Measurements from ENCODE around the gene CXCL12.

Gene CXCL12

DNA sequence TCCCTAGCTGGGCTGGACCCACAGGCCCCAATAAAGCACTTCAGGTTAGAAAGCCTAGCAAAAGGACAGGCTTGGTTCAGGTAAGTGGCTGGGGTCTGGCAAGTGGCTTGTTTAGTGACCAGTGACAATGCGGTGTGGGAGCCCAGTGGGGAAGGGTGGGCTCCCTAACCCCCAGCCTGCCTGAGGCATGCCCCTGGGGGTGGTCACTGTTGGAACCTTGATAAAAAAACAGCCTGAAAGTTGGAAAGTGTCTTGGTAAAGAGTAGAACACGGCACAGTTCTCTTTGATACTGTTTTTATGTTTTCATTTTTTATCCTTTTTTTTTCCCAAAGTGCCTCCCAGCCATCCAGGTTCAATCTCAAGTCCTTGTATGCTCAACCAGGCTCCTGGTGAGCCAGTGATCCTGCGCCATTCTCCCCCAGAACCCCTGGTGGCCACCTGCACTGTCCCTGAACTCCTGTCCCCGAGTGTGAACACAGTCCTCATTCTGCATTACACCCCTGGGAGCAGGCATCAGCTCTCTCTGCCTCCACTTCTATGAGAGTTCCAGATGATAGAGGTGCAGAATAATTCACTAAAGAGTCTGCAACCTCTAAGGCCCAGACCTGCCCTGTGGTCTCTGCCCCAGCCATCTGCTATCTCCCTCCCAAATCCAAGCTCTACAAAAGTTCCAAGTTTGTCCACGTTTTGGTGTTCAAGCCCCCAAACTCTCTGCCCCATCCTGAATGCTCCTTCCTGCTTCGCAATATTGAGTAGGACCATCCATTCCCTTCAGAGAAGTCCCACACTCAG, 15.0 kb upstream of the CXCL12 start:
- DNase-seq: peak; percentile 38

DNA sequence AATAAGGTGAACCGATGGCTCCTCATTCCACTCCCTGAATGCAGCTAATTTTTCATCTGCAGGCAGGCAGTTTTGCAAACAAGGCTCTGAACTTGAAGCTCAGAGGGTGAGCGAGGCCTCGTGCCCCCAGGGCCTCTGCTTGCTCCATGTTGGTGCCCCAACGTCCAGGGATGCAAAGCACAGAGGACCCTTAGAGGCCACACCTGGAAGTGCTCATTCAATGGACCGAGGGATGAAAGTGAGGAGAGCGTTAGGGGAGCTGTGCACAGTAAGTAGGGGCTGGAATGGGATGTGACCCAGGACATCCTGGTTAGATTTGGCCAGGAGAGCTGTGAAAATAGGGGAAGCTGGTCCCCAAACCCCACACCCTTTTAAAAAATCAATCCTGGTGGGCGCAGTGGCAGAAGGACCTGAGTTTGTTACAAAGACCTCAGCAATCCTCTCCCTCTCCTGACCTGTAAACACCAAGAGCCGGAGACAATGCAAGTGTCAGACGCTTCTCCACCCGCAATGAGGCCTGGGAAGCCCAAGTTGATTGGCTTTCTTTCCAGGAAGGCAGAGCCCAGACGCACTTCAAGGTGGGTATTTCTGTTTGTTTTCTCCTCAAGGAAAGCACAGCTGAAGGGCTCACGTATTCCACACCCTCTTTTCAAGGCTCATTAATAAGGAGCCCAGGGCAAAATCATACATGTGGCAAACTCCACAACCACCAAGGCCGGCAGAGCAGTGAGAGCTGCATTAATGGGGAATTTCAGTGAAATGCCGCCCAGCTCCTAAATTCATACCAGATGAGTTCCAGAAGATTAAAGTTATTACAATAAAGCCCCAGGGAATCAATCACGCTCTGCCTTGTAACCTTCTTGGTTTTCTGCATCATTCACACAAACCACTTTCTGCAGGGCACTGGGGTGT, 14.1 kb upstream of the CXCL12 start:
- no peak for DNase-seq

DNA sequence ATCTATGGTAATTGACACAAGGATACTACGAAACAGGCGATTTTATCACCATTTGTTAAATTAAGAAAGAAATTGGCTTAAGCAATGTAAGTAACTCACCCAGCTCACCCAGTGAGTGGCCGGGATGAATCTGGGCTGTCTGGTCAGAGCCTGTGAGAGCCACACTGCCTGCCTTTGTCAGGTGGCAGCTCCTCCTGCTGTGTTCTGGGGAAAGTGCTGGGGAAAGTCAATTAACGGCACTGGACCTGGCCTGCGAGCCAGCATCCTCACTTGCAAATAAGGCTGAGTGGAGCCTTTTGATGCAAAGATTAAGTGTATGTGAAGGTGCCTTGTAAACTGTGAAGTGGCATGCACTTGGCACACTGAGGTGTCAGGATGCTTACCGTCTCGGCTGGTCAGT, 13.4 kb upstream of the CXCL12 start:
- DNase-seq: no peak

DNA sequence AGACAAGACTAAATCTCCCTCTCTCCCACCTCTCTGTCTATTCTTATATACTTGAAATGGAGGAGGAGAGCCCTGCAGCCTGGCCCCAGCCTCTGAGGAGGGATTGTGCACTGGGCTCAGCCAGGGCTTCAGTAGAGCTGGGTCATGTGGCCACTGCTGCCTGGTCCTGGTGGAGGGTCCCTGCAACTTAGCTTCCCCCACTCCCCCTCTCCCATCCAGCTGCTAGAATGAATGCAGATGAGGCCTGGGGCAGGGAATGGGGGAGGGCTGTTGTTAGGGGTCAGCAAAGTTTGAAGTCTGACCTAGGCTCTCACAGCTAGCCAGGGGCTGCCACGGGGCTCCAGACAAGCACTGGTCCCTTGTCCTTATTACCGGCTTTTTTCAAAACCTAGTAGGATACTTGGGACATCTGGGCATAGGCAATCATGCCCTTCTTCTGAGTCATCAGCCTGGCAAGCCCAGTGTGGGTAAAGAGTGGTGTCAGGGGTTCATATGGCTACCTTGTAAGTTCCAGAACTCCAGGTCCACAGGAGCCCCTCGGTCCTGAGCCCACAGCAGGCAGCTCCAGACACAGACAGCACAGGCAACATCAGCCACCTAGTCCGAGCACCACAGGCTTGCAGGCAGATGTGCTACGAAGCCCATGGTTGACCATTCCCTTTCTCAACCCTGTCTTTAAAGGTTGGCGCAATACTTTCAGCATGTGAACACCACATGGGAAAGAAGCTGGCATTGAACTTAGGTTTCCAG, 12.8 kb upstream of the CXCL12 start:
- no peak for DNase-seq

DNA sequence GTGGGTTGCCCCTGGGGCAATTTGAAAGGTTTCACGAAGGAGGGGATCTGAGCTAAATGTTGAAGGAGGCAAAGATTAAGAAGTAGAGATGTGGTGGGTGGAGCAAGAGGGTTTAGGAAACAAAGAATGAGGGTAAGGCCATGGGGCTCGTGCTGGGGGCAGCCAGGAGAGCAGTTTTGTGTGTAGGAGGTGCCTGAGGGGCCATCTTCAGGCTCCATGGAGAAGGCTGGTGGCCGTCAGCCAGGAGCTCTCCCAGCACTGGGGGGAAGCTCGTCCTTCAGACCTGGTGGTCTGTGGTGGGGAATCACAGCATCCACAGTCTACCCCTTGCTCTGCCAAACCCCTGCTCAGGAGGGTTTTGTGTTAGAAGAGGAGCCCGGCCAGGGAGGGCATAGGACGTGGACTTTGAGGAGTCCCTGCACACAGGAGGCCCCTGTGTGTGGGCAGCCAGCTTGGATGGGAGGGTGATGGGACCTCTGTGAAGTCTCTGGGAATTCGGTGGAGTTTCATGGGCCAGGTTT, 11.8 kb upstream of the CXCL12 start:
- no peak for DNase-seq

DNA sequence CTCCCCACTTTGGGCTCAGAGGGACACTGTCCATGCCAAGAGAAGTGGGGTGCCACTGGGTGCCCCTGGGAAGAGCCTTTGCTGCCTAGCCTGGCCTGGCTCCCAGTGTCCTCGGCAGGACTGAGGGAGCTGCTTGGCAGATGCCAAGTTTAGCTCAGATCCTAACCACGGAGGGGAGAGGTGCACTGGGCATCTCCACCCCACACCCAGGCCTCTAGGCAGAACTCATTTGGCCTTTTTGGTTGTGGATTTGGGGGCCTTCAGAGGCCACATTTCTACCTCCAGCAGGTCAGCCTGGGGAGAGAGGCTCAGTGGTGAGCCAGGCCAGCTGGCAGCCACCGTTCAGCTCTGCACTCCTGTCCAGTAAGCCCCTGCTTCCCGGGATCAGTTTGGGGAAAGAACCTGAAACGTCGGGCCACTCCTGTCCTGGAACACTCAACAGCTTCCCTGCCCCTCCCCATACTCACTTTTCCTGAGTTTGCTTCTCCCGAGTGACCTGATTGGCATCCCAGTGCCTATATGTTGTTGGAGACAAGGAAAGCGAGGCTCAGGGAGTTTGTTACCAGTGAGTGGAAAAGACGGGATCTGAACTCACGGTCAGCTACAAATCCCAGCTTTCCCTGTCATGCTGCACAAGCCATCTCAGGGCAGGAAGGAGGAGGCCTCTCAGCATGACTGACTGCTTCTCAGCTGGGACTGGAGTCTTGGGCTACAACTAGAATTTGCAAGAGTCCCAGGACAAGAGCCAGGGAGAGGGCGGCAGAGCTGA, 11.2 kb upstream of the CXCL12 start:
- peak; percentile 26 for DNase-seq

DNA sequence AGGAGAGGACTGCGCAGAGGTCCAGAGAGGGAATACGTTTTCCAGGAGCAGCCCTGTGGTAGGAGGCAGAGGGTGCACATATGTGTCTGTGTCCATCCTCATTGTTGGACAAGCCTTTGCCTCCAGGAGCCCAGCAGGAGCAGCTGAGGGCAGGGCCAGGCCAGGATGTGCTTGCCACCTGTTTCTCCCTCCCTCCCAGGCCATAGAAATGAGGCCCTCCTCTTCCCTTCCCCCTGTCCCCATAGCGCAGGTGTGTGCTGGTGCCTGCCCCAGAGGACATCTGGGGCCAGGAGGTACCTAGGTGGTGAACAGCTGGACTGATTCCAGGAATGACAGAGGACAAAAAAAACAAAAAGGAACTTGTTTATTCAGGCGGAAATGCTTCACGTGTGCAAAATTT, 10.5 kb upstream of the CXCL12 start:
- no peak for DNase-seq

DNA sequence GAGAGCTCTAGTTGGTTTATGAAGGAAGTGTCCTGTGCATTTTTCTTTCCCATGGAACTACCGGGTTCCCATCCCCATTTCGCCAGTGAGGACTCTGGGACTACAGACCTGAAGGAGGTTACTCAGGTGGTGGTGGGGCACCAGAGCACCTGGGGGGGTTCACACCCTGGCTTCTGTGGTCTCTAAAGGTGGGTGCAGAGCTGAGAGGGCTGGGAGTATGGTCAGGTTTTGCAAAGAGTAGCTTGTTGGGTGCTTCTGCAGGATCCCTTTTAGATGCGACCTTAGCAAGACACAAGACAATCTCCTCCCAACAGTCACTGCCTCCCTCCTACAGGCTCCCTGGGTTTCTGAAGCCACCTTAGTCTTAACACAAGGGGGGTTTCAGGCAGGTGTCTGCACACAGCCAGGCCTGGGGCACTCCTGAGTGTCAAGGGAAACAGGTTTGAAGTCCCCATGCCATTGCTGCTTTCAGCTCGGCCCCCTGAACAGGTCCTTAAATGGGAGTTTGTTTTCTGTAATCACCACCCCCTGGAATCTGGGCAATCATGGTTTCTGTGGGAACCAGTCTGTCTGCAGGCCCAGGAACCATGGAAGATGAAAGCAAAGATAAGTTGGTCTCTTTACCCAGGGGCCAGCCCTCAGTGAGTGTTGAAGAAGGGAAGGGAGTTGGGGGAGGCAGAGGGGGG, 9.9 kb upstream of the CXCL12 start:
- DNase-seq: peak; percentile 28

DNA sequence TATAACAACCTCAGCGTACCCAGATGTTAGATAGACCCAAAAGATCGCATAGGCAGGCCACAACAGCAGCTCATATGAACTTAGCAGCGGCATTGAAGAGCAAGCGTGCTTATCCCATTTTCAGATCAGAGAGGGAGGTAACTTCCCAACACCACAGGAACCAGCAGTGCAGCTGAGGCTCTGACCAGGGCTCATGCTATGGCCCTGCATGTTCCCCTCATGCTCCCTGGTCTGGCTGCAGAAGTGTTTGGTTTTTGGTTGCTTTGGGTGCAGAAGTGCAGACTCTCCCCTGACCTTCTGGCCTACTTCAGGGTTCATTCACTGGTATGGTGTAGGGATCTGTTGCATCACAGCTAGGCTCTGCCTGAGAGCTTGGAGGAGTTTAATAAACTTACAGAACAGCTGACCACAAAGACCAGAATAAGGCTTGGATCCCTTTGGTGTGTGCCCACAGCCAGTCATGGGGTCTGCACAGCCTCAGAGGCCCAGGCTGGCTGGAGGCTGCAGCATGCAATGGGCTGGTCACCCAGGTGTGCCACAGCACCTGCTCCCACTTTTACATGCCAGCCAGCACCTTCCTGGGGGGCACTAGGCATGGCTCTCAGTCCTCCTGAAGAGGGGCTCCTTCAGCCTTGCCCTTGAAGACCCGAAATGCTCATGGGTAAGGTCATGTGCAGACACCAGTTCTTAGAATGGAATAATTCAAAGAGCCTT, 9.1 kb upstream of the CXCL12 start:
- DNase-seq: no peak

DNA sequence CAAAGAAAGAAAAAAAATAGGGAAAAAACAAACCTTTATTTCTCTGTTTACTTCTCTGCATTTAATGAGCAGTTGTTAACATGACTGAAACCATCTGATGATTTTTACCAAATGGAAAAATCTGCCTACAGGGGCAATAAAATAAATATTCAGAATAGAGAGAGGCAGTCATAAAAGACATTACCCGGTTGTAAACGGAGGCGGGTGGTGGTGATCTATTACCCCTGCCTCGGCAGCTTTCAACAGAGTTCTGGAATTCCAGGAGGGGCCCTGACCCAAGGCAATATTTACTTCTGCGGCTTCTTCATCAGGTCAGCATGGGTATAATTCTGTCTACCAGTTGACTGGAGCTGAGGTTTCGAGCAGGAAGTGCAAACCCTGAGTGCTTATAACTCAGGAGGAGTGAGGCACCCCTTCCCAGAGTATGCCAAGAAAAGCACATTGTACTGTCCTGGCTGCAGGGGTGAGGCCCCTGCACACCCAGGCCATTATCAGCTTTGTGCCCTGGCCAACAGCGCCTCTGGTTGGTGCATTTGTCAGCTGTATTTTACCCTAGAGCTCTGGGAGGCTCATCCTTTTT, 8.2 kb upstream of the CXCL12 start:
- DNase-seq: no peak

DNA sequence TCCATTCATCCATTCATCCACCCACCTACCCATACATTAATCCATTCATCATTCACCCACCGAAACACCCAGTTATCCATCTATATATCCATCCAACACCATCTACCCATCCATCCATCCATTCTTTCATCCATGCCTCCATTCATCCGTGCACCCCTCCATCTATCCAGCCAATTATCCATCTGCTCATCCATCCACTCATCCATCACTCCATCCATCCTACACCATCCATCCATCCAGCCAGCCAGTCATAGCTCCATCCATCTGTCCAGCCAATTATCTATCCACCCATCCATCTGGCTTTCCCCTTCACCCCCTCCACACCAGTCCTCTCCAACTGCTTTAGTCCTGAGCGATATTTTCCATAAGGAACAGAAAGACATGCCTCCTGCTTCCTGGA, 7.5 kb upstream of the CXCL12 start:
- no peak for DNase-seq

DNA sequence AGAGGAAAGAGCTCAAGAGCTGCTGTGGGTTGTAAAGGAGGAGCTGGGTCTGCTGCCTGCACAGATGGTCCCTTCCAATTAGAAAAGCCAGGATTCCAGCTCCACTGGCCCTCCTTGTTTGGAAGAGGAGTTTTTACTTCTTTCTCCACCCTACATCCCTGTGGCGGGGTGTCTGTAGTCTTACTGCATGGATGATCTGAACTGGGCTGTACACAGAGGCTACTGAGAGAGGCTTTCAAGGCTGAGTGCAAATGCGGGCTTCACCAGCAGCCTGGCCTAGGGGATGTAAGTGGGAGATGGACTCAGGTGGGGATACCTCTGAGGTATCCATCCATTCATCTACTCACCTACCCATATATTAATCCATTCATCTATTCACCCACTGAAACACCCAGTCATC, 7.1 kb upstream of the CXCL12 start:
- DNase-seq: peak; percentile 38

DNA sequence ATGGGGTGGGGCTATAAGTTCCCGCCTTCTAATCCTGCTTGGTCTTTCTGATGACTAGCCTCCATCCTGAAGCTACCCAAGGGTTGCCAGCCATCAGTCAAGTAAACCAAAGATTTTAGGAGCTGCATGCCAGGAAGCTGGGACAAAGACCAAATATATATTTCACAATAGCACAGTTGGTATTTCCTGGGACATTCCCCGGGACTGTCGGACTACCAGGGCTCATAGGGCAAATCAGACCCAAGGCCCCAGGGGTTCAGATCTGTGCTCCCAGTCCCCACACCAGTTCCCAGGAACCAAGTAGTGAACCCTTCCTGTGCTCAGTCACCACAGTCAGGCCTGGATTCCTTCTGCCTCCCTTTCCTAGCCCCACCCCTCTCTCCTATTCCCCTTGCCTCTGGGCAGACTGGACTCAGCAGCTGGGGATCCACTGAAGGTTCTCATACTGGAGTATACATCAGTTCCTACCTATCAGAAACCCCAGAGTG, 5.7 kb upstream of the CXCL12 start:
- peak; percentile 28 for DNase-seq

DNA sequence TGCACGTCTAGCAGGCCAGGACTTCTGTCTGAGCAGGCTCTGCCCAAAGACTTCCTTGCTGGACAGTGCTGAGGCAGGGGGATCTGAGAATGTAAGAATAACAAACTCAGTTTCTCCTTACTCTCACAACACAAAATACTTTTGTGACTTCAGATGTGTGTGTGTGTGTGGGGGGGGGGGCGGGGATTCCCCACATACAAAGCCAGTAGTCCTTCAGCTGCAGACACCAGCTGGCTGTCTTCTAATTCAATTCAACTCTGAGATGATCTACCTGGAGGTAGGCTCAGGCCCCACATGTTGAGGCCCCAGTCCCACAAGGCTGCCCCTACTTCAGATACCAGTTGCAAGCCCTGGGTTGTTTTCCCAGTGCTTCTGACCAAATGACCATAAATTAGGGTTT, 4.7 kb upstream of the CXCL12 start:
- no peak for DNase-seq

DNA sequence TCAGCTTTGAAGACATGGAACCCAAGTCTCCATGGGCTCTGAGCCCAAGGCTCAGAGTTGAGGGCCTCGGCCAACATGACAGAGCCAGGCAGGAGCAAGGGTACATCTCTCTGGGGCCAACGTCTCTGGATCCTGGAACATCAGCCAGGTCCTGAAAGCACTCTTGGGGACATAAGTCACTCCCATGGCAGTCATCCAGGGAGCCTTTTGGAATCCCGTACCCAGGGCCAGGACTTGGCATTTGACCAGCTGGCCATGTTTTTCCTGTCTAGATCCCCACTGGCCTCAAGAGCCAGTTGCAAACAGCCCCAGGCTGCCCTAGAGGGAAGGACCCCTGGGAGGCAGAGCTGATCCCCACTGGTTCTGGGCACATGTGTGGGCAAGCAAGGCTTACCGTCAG, 4.3 kb upstream of the CXCL12 start:
- DNase-seq: peak; percentile 41

DNA sequence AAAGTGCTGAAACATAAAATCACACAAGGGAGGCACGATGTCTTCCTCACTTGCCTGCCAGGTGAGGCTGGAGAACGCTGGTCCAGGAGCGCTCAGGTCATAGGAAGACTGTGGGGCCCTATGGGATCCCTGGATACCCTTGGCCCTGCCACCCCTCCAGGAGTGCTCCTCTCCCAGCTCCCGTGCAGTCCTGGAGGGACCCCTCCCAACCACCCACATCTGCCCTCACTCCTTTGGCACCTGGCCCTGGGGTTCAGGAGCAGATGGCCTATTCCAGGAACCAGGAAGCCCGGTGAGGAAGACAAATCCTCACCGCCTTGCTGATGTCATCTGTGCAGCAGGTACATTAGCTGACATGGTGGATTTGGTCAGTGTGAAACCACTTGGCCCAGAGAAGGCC, 3.7 kb upstream of the CXCL12 start:
- DNase-seq: peak; percentile 28

DNA sequence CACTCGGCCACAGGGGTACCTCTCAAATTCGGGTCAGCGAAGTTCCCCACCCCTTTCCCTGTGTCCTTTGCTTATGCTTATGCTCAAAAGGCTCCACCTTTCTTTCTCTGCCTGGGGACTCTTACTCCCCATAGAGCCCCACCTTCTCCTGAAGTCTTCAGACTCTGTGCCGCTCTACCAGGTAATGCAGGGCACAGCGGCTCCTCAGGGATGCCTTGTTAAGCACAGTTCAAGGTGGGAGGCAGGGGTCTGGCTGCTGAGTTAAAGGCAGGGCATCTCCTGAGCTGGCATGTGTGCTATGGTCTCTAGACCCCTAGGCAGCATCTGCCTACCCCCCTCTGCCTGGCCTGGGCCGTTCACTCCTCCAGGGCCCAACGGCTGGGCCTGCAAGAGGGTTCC, 3.0 kb upstream of the CXCL12 start:
- peak; percentile 33 for DNase-seq

DNA sequence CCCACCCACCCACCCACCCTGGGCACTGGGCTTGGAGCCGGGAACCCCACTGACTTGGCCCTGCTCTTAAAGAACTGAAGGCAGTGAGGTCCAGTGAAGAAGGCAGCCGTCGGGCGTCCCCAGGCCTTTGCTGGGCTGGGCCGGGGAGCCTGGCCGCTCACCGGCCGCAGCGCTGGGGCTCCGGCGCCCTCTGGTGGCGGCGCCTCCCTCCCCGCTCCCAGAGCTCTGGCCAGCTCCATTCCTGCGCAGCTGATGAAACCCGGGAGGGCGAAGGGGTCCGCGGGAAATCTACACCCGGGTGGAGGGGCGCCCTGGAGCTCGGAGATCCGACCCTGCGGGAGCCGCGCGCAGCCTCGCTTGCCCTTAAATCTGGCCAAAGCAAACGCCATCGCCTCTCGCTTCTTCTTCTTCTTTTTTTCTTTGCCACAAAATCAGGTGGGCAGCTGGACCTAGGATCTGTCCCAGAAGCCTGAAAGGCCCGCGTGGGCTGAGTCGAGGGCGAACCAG, 1.7 kb upstream of the CXCL12 start:
- peak; percentile 61 for DNase-seq

DNA sequence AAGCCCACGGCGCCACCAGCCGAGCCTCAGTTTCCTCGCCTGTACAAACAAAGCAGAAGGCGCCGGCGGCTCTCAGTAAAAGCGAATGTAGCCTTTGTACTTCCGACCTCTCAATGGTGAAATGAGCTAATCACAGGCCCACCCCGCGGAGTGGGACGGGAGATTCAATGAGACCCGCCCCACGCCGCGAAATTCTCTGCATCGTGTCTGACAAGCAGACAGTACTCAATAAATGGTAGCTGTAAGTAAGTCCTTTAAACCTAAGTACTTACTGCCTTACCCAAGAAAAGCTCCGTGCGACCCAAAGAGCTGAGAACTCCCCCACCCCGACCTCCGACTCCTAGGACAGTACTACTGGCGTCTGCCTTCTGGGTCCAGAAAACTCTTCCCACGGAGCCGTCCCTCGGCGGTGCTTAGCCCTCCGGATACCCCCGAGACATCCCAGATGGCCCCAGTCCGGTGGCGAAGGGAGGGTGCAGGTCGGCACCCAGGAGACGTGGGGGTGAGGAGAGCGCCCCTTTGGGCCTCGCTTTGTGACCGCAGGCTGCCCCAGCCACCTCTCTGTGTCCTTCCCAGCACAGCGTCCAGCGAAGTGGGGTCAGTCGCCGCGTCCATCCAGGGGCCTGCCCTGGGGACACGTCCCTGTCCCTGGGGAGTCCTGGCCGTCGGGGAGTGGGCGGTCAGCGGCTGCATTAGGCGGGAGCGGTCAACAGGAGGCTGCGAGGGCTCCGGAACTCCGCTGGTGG, 972 bp upstream of the CXCL12 start:
- peak; percentile 56 for DNase-seq

Measured in activated CD8-positive, alpha-beta memory T cell treated with anti-CD3 and anti-CD28 coated beads for 24 hours (primary cell).